ENCODE results near the gene MUC4.
"Not testable (repeated sequence)": the region's sequence is repeated elsewhere in the genome, so short reads cannot be mapped to it uniquely, and the experiment has no call there.

The MUC4 gene

GRCh38 chr3:195812366-195812765, 637 bp upstream of the MUC4 start:
- DNase-seq: no peak

GRCh38 chr3:195810455-195810845, 1.3 kb downstream of the MUC4 start:
- DNase-seq: no peak

DNA sequence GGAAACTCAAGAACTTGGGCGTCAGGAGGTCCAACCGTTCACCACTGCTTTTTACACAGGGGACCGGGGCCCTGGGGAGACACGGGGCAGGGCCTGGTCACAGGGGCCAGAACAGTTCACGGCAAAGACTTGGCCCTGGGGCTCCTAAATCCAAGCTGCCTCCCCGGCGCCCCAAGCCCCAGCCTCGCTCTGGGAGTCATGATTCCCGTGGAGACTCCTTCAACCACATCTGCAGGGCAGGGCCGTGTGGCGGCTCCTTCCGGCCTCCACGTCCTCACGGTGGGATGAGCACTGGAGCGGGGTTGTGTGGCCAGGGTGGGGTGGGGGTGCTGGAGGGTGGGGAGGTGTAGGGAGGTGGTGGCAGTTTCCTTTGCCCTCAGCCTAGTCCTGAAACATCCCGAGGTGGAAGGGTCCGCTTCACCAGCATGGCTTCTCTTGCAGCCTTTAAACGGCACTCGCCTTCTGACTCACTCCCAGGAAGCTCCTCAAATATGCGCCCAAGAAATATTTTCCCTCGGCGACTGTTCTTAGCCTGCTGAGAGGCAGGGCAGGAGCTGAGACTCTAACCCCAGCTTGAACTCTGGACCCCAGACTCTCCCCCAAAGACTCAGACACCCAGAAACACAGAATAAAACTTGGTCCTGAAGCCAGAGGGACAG, 1.8 kb downstream of the MUC4 start:
- DNase-seq: no peak

- DNase-seq: no peak
Observed at GRCh38 chr3:195809291-195809785, 2.4 kb downstream of the MUC4 start.

DNA sequence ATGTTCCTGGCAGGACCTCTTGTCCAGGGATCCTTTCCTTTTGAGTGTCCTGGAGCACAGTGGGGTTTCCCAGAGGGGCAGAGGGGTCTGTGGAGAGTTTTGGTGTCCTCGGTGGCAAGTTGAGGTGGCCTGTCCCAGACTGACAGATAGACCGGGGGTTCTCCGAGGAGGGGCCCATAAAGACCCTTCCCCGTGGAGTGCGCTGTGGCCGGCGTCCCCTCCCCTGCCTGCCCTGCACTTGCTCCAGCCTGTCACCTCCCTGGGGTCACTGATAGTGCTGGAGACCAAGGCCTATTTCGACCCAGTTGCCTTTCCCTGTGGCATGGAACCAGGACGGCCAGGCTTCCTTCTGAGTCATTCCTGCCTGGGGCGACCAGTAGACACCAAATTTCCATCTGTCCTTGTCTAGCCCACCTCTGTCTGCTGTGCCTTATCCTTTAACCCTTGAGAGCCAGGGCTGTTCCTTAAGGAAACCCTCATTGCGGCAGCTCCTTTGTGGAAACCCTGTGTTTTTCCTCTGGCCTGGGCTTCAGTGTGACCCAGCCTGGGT, 2.9 kb downstream of the MUC4 start:
- DNase-seq: no peak

DNA sequence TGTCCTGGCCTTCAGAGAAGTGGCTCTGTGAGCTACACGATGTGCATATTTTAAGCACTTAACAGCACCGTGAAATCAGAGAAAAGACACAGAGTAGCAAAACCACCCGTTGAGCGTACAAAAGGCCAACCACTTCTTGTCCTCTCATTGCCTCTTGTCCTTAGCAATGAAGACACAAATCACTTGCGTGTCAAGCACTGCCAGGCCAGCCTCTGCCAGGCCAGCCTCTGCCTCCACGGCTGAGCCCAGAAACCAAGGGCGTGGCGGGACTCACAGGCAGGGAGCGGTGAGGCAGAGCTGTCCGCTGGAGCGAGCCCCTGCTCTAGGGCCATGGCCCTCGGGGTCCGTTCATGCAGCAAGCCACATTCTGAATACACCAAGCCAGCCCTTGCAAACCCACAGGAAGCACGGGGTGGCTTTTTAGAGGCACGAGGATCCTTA, 4.0 kb downstream of the MUC4 start:
- no peak for DNase-seq

- no peak for DNase-seq
Observed at GRCh38 chr3:195806916-195807231, 4.9 kb downstream of the MUC4 start.

DNA sequence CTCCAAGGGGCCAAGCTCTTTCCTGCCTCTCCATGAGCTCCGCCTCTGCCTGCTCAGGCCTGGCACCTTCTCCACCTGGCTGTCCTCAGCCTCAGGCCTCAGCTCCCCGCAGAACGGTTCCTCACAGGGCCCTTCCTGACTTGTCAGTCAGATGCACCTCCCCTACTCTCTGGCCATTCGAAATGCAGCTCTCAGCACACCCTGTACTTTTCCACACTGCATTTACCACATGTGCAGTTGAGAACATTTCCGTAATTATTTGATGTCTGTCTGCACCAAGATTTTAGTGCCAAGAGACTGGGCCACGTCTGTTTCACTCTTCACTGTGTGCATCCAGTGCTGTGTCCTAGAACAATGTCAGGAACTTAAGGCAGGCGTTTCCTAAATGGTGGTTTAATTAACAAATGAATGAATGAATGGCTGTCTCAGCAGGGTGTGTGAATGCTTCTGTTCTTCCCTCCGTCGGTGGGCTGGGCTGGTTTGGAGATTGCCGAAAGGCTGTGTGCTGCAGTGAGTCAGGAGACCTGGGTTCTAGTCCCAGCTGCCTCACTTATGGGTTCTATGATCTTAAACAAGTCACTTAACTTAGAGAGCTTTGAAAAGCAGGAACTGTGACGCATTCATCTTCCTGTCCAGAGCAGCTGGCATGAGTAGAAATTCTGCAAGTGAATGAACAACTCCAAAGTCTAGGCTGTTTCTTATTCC, 5.4 kb downstream of the MUC4 start:
- DNase-seq: no peak

- not testable (repeated sequence) for DNase-seq
Observed at GRCh38 chr3:195805588-195805987, 6.1 kb downstream of the MUC4 start.

DNA sequence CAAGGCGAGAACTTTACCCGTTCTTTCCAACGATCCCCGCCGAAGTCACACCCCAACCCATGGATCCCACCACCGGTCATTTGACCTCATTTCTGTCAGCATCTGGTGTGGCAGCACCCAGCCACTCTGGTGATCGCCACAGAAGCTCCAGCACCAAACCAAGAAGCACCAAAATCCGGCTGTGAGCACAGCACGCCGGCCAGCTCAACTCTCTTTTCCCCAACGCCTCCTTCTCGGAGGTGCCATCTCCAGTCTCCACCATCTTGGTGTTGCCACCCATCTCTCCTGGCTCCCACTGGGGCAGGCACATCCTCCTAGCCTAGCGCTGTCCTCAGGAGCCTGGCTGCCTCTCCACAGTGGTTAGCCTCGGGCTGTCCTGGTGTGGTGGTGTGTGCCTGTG, 6.5 kb downstream of the MUC4 start:
- no peak for DNase-seq

- no peak for DNase-seq
Observed at GRCh38 chr3:195803289-195803908, 8.3 kb downstream of the MUC4 start.

DNA sequence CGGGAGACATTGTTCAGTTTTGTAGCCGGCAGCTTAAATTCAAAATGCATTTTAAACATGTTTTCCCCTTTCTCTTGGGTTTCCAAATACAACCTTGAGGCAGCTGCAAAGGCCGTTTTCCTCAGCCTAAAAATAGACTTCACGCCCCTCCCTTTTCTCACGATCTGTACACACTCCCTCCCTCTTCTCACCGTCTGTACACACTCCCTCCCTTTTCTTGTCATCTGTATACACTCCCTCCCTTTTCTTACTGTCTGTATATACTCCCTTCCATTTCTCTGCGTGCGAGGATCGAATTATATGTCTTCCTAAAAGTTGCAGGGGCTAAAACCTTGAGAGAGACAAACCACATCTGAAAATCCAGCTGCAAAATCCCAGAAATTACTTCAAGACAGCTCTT, 8.9 kb downstream of the MUC4 start:
- no peak for DNase-seq

DNA sequence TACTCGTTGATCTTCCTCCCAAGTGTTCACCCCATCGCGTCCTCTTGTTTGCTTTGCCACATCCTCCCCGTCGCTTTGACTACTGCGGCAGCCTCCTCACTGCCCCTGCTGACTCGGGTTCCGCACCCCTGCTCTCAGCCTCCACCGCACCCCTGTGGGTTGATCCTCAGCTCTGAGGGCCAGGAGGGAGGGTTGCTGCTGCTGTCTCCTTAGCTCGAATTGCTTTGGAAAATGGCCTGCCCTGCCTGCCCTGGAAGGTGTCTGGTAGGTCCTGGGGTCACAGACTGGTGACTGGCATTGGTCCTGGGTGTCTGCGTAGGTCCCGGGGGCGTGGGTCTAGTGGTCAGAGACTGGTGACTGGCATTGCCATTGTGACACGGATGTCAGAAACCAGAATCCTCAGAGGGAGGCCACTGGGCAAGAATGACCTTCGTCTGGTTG, 9.4 kb downstream of the MUC4 start:
- DNase-seq: no peak

DNA sequence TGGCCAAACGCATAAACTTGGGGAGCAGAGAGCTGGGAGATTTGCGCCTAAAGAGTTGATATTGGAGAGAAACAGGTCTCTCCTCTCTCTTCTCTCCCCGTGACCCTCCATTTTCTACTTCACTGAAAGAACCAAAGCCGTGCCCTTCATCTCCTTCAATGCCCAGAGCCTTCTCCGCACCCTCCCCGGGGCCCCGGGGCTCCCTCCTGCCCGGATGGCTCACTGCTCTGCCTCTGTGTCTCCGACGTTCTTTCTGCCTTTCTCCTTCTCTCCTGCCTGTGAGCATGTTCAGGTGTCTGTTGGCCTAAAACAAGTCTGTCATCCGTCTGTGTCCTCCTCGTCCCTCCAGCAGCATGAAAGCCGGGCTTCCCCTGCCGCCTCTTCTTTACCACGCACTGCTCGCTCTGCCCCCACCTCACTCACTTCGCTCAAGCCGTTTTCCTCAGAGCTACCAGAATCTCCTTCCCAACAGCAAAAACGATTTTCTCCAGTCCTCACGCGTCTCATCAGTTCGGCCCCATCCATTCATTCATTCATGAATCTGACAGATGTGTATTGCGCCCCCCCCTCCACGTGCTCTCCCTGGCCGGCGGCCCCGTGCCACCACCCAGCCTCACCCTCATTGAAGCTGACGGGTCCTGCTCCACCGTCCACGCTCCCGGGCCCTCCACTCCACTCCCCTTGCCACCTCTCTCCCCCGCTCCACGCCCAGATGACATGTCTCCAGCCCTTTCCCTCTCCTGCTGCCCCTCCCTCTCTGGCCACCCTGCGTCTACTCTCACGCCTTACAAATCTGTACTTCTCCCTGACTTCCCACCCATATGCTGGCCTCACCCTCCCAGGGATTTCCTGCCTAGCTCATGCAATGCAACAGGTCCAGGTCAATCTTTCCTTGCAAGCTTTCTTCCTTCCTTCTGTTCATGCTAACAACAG, 10.2 kb downstream of the MUC4 start:
- no peak for DNase-seq

- DNase-seq: no peak
Observed at GRCh38 chr3:195800240-195800639, 11.5 kb downstream of the MUC4 start.

DNA sequence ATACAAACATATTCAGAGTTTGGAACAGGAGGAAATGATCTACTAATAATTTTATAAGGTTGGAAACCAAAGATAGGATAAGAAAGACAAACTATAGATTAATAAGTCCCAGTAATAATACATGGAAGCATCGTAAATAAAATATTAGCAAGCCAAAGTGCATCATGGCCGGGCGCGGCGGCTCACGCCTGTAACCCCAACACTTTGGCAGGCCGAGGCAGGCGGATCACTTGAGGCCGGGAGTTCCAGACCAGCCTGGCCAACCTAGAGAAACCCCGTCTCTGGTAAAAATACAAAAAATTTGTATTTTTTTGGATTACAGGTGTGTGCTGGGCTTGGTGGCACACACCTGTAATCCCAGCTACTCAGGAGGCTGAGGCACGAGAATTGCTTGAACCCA, 14.9 kb downstream of the MUC4 start:
- DNase-seq: no peak

DNA sequence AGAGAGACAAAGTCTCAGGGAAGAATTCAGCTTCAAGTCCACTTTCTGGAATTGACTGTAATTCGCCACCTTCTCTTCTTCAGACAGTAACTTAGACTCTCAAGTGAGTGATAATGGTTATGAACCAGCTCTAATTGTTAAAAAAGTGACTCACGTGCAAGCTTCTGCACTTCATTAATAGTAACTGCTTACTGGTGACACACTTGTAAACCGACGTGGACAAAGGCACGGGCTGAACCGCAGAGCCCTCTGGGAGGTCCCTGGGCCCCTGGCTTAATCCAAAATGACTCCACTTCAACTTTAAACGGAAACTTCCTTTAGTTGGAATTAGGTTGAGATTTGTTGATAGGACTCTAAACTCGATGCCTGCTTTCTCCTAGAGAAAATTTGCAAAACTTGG, 17.0 kb downstream of the MUC4 start:
- no peak for DNase-seq

- DNase-seq: not testable (repeated sequence)
Observed at GRCh38 chr3:195792621-195793020, 19.1 kb downstream of the MUC4 start.

DNA sequence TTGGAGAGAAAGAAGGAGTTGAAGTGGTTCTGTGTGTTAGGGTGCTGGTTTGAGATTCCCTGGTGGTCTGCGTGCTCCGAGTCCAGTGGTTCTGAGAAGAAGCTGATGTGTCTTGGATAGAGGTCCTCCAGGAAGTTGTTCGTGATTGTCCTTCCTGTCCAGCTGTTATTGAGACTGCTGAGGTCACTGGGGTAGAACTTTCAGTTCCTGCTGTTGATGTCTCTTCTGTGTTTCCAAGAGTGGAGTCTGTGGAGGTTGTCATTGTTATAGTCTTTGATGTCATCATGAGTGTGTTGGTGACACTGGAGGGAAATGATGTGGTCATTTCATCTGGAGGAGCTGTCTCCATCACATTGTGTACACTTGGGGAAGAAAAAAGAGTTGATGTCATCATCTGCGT, 20.8 kb downstream of the MUC4 start:
- DNase-seq: no peak

GRCh38 chr3:195788711-195789581, 22.8 kb downstream of the MUC4 start:
- DNase-seq: no peak

GRCh38 chr3:195785781-195786405, 25.8 kb downstream of the MUC4 start:
- DNase-seq: not testable (repeated sequence)

All from NCI-H526 treated with DMSO at 0.1 percent for 48 hours (cell line).